SK-N-MC (cell line): Measurements from ENCODE around the gene FANCL.
"Not testable (repeated sequence)": the region's sequence is repeated elsewhere in the genome, so short reads cannot be mapped to it uniquely, and the experiment has no call there.

Experiments used
- DNase-seq: peaks from one replicate; pipeline ENCODE4 v3.0.0-alpha.2; 2011; ENCODE audit warnings: low read depth, low spot score
- H3K27ac ChIP-seq: fragments of 200-600 bp; sonication (generic); 2 replicates; pipeline ENCODE4 v1.5.1; 2016; ENCODE audit warnings: mixed run types
- H3K36me3 ChIP-seq: fragments of 200-600 bp; sonication (generic); 2 replicates; pipeline ENCODE4 v1.6.1; 2017; ENCODE audit warnings: antibody characterized with exemption, low read length, mixed read lengths; ENCODE audit not compliant: insufficient read depth
- H3K4me3 ChIP-seq: fragments of 200-600 bp; sonication (generic); 2 replicates; pipeline ENCODE4 v1.5.1; 2016
- H3K9ac ChIP-seq: fragments of 200-600 bp; sonication (generic); 2 replicates; pipeline ENCODE4 v1.8.0; 2017; ENCODE audit warnings: mixed run types, mixed read lengths; ENCODE audit not compliant: insufficient read length
- H3K9me3 ChIP-seq: fragments of 200-600 bp; sonication (generic); 2 replicates; pipeline ENCODE4 v1.6.1; 2017; ENCODE audit warnings: low read depth, mild to moderate bottlenecking, antibody characterized with exemption, low read length, moderate library complexity, mixed read lengths
- EZH2 ChIP-seq: fragments of 200-600 bp; sonication (generic); IDR thresholded peaks from one replicate; pipeline ENCODE4 v1.6.1; 2017; ENCODE audit warnings: antibody characterized with exemption
- FOXP2 ChIP-seq: optimal IDR thresholded peaks from 2 replicates; pipeline ENCODE3; 2011; ENCODE audit warnings: mild to moderate bottlenecking, moderate library complexity; ENCODE audit not compliant: insufficient read depth; ENCODE audit errors: extremely low read length, control extremely low read depth
- POLR2AphosphoS5 ChIP-seq: IDR thresholded peaks from 2 replicates; pipeline ENCODE4 v1.6.1; 2012; ENCODE audit warnings: mild to moderate bottlenecking, low read depth, low read length, borderline replicate concordance

Gene FANCL

GRCh38 chr2:58186501-58186900, 54.6 kb downstream of the FANCL start:
- Histone ChIP-seq H3K36me3 (peaks cover 18% of the 10 kb centered on the region), H3K9me3 (no peaks in the 10 kb centered on the region), H3K27ac (no peak overlapping the region), H3K9ac (no peak overlapping the region), H3K4me3 (no peak overlapping the region)
- DNase-seq: no peak
- no peak for TF ChIP-seq FOXP2
- no peak for TF ChIP-seq EZH2
- TF ChIP-seq POLR2AphosphoS5: no peak

DNA sequence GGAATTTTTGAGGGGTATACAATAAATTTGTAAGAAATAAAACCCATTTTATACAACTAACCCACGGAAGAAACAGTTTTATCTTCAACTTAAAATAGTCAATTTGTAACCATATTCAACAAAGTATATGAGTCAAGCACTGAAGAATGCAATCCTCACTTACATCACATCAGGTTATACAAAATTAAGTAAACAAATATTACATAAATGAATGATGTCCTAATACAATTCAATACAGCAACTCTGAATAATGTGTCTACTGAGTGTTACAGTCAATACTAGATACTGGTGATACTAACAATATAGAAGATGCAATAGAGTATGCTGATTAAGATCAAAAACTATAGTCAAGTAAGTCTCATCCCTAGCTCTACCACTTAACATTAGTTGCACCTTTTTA, 58.6 kb downstream of the FANCL start:
- no peak for DNase-seq
- no peak overlapping the region for H3K4me3 ChIP-seq
- H3K9me3 ChIP-seq: no peaks in the 10 kb centered on the region
- TF ChIP-seq EZH2: no peak
- no peak for TF ChIP-seq POLR2AphosphoS5
- no peak for TF ChIP-seq FOXP2
- H3K27ac ChIP-seq: no peak overlapping the region
- H3K36me3 ChIP-seq: peaks cover 9% of the 10 kb centered on the region; the same call in 1 of the 2 replicates
- H3K9ac ChIP-seq: no peak overlapping the region

DNA sequence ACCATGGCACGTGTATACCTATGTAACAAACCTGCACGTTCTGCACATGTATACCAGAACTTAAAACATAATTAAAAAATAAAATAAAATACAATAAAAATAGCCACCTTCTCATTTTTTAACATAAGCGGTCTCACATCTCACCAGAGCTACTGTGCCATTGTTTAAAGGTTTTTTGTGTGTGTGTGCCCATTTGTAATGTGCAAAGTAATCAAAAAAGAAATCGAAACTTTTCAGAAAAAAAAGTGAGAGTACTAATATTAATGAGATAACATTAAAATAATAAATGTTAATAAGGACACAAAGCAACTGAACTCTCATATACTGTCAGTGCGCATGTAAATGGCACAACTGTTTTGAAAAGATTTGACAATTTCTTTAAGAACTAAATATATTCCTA, 60.5 kb downstream of the FANCL start:
- Histone ChIP-seq H3K9ac (no peak overlapping the region), H3K4me3 (no peak overlapping the region), H3K27ac (no peak overlapping the region), H3K36me3 (peaks cover 9% of the 10 kb centered on the region; the same call in 1 of the 2 replicates), H3K9me3 (no peaks in the 10 kb centered on the region)
- TF ChIP-seq POLR2AphosphoS5: no peak
- no peak for TF ChIP-seq EZH2
- no peak for TF ChIP-seq FOXP2
- no peak for DNase-seq

- H3K9ac ChIP-seq, H3K4me3 ChIP-seq, DNase-seq, H3K9me3 ChIP-seq, H3K27ac ChIP-seq, H3K36me3 ChIP-seq: not testable (repeated sequence)
Observed at GRCh38 chr2:58180175-58180574, 61.0 kb downstream of the FANCL start.

- not testable (repeated sequence) for H3K36me3 ChIP-seq, H3K27ac ChIP-seq, H3K4me3 ChIP-seq, DNase-seq, H3K9me3 ChIP-seq, H3K9ac ChIP-seq
Observed at GRCh38 chr2:58177187-58177586, 63.9 kb downstream of the FANCL start.

- not testable (repeated sequence) for H3K9me3 ChIP-seq, H3K9ac ChIP-seq, H3K4me3 ChIP-seq, H3K27ac ChIP-seq, H3K36me3 ChIP-seq, DNase-seq
Observed at GRCh38 chr2:58171831-58172230, 69.3 kb downstream of the FANCL start.

- peaks cover 12% of the 10 kb centered on the region for H3K36me3 ChIP-seq
- H3K9ac ChIP-seq, H3K9me3 ChIP-seq, H3K27ac ChIP-seq, H3K4me3 ChIP-seq, DNase-seq: not testable (repeated sequence)
Observed at GRCh38 chr2:58170334-58170933, 70.7 kb downstream of the FANCL start.

- H3K9ac ChIP-seq, H3K27ac ChIP-seq, H3K4me3 ChIP-seq, DNase-seq, H3K9me3 ChIP-seq: not testable (repeated sequence)
- peaks cover 18% of the 10 kb centered on the region for H3K36me3 ChIP-seq
Observed at GRCh38 chr2:58169845-58170244, 71.3 kb downstream of the FANCL start.

DNA sequence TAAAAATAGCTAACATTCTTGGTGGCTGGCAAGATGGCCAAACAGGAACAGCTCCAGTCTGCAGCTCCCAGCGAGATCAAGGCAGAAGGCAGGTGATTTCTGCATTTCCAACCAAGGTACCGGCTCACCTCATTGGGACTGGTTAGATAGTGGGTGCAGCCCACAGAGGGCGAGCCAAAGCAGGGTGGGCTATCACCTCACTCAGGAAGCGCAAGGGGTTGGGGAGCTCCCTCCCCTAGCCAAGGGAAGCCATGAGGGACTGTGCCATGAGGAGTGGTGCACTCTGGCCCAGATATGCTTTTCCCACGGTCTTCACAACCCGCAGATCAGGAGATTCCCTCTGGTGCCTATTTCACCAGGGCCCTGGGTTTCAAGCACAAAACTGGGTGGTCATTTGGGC, 73.0 kb downstream of the FANCL start:
- DNase-seq, H3K4me3 ChIP-seq, H3K27ac ChIP-seq, H3K9ac ChIP-seq, H3K9me3 ChIP-seq: not testable (repeated sequence)
- H3K36me3 ChIP-seq: peaks cover 25% of the 10 kb centered on the region

DNA sequence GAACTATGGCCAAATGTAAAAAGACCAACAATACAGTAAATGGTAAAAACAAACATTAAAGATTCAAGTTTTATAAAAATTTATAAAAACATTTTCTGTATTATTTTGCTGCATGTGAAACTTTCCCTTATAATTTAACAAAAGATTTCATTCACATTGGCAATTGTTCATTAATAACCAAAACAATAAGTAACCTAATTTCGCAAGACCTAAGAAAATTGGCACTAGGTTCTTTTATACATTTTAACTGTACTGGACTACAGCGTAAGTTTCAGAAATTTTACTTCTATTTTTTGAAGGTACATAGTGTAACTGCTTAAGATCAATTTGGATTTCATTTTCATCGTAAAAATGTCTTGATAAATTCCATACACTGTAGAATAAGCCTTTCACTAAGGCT, 77.2 kb downstream of the FANCL start:
- Histone ChIP-seq H3K9ac (no peak overlapping the region), H3K36me3 (peaks cover 60% of the 10 kb centered on the region), H3K4me3 (no peak overlapping the region), H3K27ac (no peak overlapping the region), H3K9me3 (no peaks in the 10 kb centered on the region)
- no peak for TF ChIP-seq FOXP2
- no peak for TF ChIP-seq EZH2
- no peak for TF ChIP-seq POLR2AphosphoS5
- no peak for DNase-seq
